A549 (cell line): ENCODE data around the gene CNKSR1.

Source experiments
- TF ChIP-seq, protein P1 (sequence below): fragments of >200 bp; sonication (Bioruptor Twin); formaldehyde crosslinking; IDR thresholded peaks from 3 replicates; pipeline ENCODE4 v1.5.1; 2016
- TF ChIP-seq, protein P2 (sequence below): fragments of 200-600 bp; sonication (generic); IDR thresholded peaks from 2 replicates; pipeline ENCODE4 v1.6.1; 2016; ENCODE audit warnings: antibody characterized with exemption, mild to moderate bottlenecking, moderate library complexity

DNA sequence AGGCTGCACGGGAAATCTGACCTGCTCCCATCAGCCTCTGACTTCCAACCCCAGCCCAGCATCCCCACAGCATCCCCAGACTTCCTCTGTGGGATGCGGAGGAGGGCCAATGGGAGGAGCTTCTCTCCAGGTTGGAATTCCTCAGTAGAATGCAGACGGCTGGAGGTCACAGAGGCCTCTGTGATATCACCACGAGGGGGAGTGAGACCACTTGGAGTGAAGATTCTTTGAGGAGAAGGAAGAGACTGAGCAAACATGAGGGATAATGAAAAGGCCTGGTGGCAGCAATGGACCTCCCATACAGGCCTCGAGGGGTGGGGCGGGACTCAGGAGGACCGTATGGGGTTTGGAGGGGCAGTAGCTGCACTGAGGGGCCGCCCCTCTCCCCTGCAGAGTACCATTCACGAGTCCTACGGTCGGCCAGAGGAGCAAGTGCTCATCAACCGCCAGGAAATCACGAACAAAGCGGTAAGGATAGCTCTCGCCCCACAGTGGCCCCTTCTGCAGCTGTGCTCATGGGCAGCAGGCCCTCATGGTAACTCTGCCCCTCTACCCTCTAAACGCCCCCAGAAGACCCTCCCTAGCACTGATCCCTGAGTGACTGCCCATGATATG, 13.2 kb downstream of the CNKSR1 start, which contains the start of gene CATSPER4:
- TF ChIP-seq, protein P1, sequence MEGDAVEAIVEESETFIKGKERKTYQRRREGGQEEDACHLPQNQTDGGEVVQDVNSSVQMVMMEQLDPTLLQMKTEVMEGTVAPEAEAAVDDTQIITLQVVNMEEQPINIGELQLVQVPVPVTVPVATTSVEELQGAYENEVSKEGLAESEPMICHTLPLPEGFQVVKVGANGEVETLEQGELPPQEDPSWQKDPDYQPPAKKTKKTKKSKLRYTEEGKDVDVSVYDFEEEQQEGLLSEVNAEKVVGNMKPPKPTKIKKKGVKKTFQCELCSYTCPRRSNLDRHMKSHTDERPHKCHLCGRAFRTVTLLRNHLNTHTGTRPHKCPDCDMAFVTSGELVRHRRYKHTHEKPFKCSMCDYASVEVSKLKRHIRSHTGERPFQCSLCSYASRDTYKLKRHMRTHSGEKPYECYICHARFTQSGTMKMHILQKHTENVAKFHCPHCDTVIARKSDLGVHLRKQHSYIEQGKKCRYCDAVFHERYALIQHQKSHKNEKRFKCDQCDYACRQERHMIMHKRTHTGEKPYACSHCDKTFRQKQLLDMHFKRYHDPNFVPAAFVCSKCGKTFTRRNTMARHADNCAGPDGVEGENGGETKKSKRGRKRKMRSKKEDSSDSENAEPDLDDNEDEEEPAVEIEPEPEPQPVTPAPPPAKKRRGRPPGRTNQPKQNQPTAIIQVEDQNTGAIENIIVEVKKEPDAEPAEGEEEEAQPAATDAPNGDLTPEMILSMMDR, result no peak
- TF ChIP-seq, protein P2, sequence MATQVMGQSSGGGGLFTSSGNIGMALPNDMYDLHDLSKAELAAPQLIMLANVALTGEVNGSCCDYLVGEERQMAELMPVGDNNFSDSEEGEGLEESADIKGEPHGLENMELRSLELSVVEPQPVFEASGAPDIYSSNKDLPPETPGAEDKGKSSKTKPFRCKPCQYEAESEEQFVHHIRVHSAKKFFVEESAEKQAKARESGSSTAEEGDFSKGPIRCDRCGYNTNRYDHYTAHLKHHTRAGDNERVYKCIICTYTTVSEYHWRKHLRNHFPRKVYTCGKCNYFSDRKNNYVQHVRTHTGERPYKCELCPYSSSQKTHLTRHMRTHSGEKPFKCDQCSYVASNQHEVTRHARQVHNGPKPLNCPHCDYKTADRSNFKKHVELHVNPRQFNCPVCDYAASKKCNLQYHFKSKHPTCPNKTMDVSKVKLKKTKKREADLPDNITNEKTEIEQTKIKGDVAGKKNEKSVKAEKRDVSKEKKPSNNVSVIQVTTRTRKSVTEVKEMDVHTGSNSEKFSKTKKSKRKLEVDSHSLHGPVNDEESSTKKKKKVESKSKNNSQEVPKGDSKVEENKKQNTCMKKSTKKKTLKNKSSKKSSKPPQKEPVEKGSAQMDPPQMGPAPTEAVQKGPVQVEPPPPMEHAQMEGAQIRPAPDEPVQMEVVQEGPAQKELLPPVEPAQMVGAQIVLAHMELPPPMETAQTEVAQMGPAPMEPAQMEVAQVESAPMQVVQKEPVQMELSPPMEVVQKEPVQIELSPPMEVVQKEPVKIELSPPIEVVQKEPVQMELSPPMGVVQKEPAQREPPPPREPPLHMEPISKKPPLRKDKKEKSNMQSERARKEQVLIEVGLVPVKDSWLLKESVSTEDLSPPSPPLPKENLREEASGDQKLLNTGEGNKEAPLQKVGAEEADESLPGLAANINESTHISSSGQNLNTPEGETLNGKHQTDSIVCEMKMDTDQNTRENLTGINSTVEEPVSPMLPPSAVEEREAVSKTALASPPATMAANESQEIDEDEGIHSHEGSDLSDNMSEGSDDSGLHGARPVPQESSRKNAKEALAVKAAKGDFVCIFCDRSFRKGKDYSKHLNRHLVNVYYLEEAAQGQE, result no peak
